Hematopoietic multipotent progenitor cell treated with erythropoietin and hydrocortisone succinate and interleukin-3 and kit ligand, for 15 days (in vitro differentiated cells): ENCODE results near the gene TTL.
A peak's percentile ranks its signal among the peaks of the same experiment; 100 is the strongest.

Experiments
- DNase-seq: peaks from one replicate; pipeline ENCODE4 v3.0.0-alpha.2; 2015; ENCODE audit warnings: low spot score

Gene TTL

DNA sequence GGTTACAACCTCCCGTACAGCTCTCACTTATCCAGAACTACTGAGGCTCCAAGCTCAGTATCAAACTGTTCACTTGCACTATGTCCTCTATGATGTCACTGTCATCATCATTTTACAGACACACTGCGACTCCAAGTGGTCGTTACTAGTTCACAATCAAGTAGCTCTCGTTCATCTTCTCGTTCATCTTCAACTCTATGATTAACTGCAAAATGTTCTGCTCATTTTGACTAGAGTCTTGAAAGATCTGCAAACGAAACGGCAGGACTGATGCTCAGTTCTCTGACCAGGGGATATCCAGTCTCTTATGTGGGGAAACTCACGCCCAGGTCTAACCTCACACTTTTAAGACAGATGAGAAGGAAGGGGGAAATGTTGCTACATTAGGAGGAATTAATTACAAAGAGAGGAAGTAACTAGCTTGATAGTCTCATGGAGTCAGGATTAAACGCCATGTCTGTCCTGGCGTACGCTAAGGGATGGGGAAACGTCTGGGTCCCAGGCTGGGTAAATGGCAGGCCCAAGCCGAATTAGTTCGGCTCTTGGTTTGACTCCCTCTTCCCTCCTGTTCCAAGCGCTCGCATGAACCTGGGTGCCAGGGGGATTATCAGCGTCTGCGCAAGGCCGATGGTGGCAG is 101.7 kb downstream of the TTL start:
- peak; percentile 28 for DNase-seq

DNA sequence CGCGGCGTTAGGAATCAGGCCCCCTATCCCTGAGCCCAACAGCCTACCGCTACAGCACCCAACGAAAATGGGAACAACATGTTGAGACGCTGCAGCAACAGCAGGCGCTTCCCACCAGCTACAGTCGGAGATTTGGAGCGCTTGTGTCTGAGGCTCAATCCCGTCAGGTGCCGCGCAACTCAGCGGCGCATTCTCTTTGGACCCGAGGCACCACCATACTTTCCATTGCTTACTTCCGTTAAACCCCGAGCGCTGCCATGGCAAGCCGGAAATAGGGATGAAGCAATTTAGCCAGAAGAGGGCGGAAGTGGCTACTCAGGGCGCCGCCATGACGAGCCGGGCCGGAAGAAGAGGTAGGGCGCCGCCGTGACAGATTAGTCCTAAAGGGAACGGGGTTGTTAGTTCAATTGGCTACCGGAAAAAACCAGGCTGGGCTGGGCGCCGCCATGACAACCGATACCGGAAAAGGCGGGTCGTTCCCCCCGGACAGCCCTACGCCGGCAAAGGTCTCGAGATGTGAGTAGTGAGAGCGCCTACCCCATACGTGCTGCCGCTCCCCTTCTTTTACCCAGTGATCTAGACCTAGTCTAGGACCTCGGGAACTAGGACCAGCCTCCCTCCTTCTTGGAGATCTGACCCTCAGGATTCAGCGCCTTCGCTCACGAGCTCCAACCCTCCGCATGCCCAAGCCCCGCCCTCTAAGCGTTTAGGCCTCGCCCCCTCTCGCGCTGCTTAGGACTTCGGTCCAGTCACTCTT is 102.4 kb downstream of the TTL start, which contains the start of gene CHCHD5:
CHCHD5 (plus strand) TSS at position 476 of the 757 bp plus-strand sequence; CDS start at position 515, 39 bp downstream.
- DNase-seq = peak; percentile 94

DNA sequence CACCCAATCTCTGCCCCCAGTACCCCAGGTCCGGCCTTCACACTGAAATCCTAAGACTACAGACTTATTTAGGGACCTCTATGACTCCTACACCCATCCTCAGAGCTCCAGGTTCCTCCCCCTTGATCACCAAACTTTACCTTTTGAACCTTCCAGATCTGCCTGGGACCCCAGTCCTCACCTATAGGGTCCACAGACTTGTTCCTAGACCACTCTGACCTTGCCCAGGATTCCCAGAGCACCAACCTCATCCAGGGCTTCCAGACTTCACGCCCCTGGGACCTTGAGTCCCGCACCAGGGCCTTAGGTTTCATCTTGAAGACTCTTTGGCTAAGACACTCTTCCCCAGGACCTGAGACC is 102.9 kb downstream of the TTL start:
- DNase-seq = no peak

DNA sequence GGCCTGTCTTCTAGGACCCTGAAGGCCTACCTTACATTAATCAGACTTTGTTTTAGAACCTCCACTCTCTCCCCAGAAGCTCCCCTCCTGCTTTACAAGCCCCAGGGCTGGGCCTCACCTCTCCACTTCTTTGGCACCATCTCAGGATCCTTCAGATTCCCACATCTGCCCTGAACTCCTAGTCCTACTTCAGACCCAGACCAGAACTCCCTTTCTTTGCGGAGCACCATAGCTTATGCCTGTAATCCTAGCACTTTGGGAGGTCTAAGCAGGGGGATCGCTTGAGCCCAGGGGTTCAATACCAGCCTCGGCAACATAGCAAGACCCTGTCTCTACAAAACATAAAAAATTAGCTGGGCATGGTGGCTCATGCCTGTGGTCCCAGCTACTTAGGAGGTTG is 103.4 kb downstream of the TTL start:
- DNase-seq = no peak

DNA sequence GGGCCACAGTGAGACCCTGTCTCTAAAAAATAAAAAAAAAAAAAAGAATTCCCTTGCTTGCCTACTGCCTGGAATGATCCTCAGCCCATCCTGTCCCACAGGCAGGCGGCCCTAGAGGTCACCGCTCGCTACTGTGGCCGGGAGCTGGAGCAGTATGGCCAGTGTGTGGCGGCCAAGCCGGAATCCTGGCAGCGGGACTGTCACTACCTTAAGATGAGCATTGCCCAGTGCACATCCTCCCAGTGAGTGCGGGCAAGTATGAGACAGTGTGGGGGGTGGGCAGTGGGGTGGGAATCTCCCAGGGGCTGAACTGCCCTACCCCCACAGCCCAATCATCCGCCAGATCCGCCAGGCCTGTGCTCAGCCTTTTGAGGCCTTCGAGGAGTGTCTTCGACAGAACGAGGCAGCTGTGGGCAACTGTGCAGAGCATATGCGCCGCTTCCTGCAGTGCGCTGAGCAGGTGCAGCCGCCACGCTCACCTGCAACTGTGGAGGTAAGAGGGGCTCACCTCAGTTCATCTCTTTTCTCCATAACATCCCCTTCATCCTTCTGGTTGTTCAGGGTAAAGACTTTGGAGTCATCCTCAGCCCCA is 104.0 kb downstream of the TTL start:
- no peak for DNase-seq

DNA sequence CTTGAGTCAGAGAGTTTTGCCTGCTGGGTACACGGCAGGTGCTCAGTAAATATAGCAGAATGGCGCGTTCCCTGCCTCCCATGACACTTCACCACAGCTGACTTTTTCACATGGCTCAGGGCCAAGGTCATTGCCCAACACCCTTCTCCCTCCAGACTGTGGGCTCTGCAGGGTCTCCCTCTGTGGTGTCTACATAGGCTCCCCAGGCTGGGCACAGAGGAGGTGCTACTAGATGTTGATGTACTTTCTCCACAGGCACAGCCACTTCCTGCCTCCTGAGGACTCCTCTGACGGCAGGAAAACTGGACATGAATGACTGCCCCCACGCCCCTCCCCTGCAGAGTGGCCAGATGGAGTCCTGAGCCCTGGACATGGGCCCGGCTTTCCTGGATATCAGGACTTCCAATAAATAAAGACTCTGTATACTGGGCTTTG is 106.7 kb downstream of the TTL start:
- DNase-seq = no peak
